K562 (cell line): Measurements from ENCODE around the gene CCDC9B. TPM values are rescaled to one million over a fixed set of nuclear protein-coding genes. Genes with fewer than 3 reads are reported as not detected.
A peak's percentile ranks its signal among the peaks of the same experiment; 100 is the strongest.

Experiments
- CHCHD3 ChIP-seq: fragments of 250-450 bp; sonication (Bioruptor Pico); IDR thresholded peaks from 2 replicates; pipeline ENCODE4 v2.1.2; 2022; ENCODE audit warnings: mild to moderate bottlenecking
- CTCFL ChIP-seq: IDR thresholded peaks from 2 replicates; pipeline ENCODE4 v1.6.1; 2011; ENCODE audit warnings: borderline replicate concordance, low read depth, mild to moderate bottlenecking, moderate library complexity, low read length; ENCODE audit not compliant: insufficient read depth, poor library complexity, severe bottlenecking
- ELF1 ChIP-seq: fragments of 200-800 bp; sonication (Bioruptor generic); IDR thresholded peaks from 2 replicates; pipeline ENCODE4 v1.6.1; 2016; ENCODE audit warnings: missing genetic modification characterization, missing compliant biosample characterization
- KDM4B ChIP-seq, 2 experiments: fragments of 450-650 bp in 1 of 2; sonication (generic) in 1 of 2; IDR thresholded peaks; 2 replicates each; pipeline ENCODE4 v1.6.1; 2016 to 2017; ENCODE audit warnings: borderline replicate concordance in 2 of 2, antibody characterized with exemption in 1 of 2, low read depth in 1 of 2, mild to moderate bottlenecking in 1 of 2
- PHF8 ChIP-seq: fragments of 200-600 bp; sonication (generic); IDR thresholded peaks from 2 replicates; pipeline ENCODE4 v1.6.1; 2012; ENCODE audit warnings: mixed run types, mild to moderate bottlenecking, inconsistent platforms, low read length, moderate library complexity, borderline replicate concordance
- POLR2G ChIP-seq: fragments of 200-400 bp; formaldehyde crosslinking; IDR thresholded peaks from 2 replicates; pipeline ENCODE4 v1.6.1; 2017; ENCODE audit warnings: low read depth, mild to moderate bottlenecking, antibody characterized with exemption, low read length, moderate library complexity
- TSC22D4 ChIP-seq: fragments of 450-650 bp; IDR thresholded peaks from 2 replicates; pipeline ENCODE4 v1.6.1; 2016; ENCODE audit warnings: missing genetic modification characterization, missing biosample characterization, control low read depth
- YY1 ChIP-seq, 3 experiments: IDR thresholded peaks; 2 replicates each; pipeline ENCODE4 v1.6.1; 2011; ENCODE audit warnings: low read length in 2 of 3, mild to moderate bottlenecking in 2 of 3, moderate library complexity in 2 of 3, borderline replicate concordance in 1 of 3, control low read depth in 1 of 3, low read depth in 1 of 3; ENCODE audit not compliant: insufficient read depth in 3 of 3, insufficient replicate concordance in 2 of 3, control insufficient read depth in 1 of 3, insufficient read length in 1 of 3; ENCODE audit errors: extremely low read depth in 1 of 3
- ZFP36 ChIP-seq: fragments of 150-350 bp; IDR thresholded peaks from 2 replicates; pipeline ENCODE4 v1.6.1; 2018; ENCODE audit warnings: low read length, low read depth; ENCODE audit not compliant: partially characterized antibody
- ZNF395 ChIP-seq: fragments of 200-800 bp; sonication (Bioruptor generic); IDR thresholded peaks from 2 replicates; pipeline ENCODE4 v1.6.1; 2017; ENCODE audit warnings: missing genetic modification characterization, missing compliant biosample characterization
- ZNF589 ChIP-seq: fragments of 200-800 bp; sonication (Bioruptor generic); IDR thresholded peaks from 2 replicates; pipeline ENCODE4 v1.6.1; 2016; ENCODE audit warnings: low read depth, missing genetic modification characterization, missing compliant biosample characterization
- polyA plus RNA-seq, 8 experiments: library from polyadenylated mRNA; depleted of rRNA in 4 of 8; stranded (reverse) in 5 of 8; unstranded in 3 of 8; fragments of >200 nt; fragmentation: Nextera tagmentation in 2 of 8; fragmentation: Illumina TruSeq in 1 of 8; extraction: Ambion mirVana in 2 of 8; extraction: Trizol in 1 of 8; gene quantifications; 2 replicates each; pipeline versions ENCODE4 v1.2.1 to v1.2.3, GENCODE V29; 2011 to 2014; ENCODE audit warnings: inconsistent platforms in 1 of 8, missing spikeins in 1 of 8
- total RNA-seq, 7 experiments: library from RNA; depleted of rRNA in 6 of 7; stranded (reverse); fragments of >200 nt in 6 of 7; fragmentation: Illumina TruSeq in 2 of 7; extraction: Trizol in 2 of 7; gene quantifications; 2 replicates each; pipeline versions ENCODE4 v1.2.1 to v1.2.3, GENCODE V29; 2011 to 2021; ENCODE audit warnings: low replicate concordance in 1 of 7

CCDC9B gene
- total and polyA plus RNA-seq, 9 of the 15 experiments (the other 6 are each of a cell fraction or from before 2014, with no cell fraction given), result 0.01 to 0.47 (median 0.15) TPM; not detected in 1

- TF ChIP-seq ZNF395 (CRISPR knock-in tag) (peak; percentile 70; the same call in 1 of the 2 replicates), PHF8 (peak; percentile 50; the same call in 1 of the 2 replicates), ZFP36 (peak; percentile 33), ZNF589 (0 out of 2 replicates have a peak, but pooled peaks have one; percentile 34), TSC22D4 (no peak), YY1 (IDR thresholded peaks at IDR 0.05; ENCODE audit: borderline replicate concordance in 1 of 3, control insufficient read depth in 1 of 3, extremely low read depth in 1 of 3, insufficient read depth in 3 of 3, insufficient read length in 1 of 3, insufficient replicate concordance in 2 of 3, low read depth in 1 of 3, low read length in 2 of 3) (peak in 1 of 3 experiments; percentile 10), KDM4B (IDR thresholded peaks at IDR 0.05; ENCODE audit: borderline replicate concordance in 2 of 2, low read depth in 1 of 2) (peak in 1 of 2 experiments; percentile 32; a peak in 1 of 4 replicates), CTCFL (peak; percentile 58), CHCHD3 (CRISPR knock-in tag) (no peak), ELF1 (peak; percentile 70), POLR2G (peak; percentile 56)
- TF ChIP-seq, all 486 proteins: peak for 23
Observed at GRCh38 chr15:40307421-40308211, 33.1 kb downstream of the CCDC9B start, which contains the start of gene PLCB2 (continued).
